ENCODE data around the gene KCNMB1. TPM values are rescaled to one million over a fixed set of nuclear protein-coding genes. Genes with fewer than 3 reads are reported as not detected.

KCNMB1 gene
- total and polyA plus RNA-seq, 2 donors (not counting 1 experiment from before 2014, with no cell fraction given): not detected

DNA sequence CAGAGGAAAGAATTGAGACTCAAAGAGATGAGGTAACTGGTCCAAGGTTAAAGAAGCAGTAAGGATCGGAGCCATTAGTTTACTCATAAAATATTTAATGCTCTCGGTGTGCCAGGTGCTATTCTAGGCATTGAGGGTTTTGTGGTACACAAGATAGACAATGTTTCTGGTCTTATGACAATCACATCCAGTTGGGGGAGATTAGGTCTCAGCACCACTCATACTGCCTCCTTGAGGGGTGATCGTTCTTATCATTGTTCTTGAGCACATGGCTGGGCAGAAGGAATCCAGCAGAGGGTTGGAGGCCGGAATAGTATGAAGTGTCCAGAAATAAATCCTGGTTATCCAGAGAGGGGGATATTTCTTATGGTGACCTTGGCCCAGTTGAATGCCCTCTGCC is 50.9 kb downstream of the KCNMB1 start:
- no peaks in the 10 kb centered on the region for H3K36me3 ChIP-seq (ENCODE audit: control insufficient read depth, insufficient read depth, low read length)
- no peak overlapping the region for H3K4me2 ChIP-seq (ENCODE audit: extremely low read depth, insufficient read depth, low read length)
- no peak overlapping the region for H3K9ac ChIP-seq (ENCODE audit: insufficient read depth, low read length)
- no peak for TF ChIP-seq EZH2 (IDR thresholded peaks at IDR 0.05; ENCODE audit: low read length, missing control alignments)
- no peak for TF ChIP-seq CTCF (conservative IDR thresholded peaks at IDR 0.05 in 1 of 2, IDR thresholded peaks at IDR 0.05 in 1 of 2; ENCODE audit: low read depth in 1 of 2, low read length in 2 of 2)
- H3K4me3 ChIP-seq (replicated peaks in 1 of 4; ENCODE audit: control extremely low read depth in 1 of 4, insufficient read depth in 1 of 4, low read depth in 3 of 4, low read length in 4 of 4): no peak overlapping the region
- H3K27ac ChIP-seq (ENCODE audit: insufficient read depth, low read length): no peak overlapping the region
- no peaks in the 10 kb centered on the region for H3K27me3 ChIP-seq (ENCODE audit: control insufficient read depth, insufficient read depth, low read length)
- DNase-seq (ENCODE audit: low read depth in 2 of 2): no peak
- no peaks in the 10 kb centered on the region for H4K20me1 ChIP-seq (ENCODE audit: control insufficient read depth, extremely low read depth, insufficient read depth, low read length)
- H3K79me2 ChIP-seq (ENCODE audit: control insufficient read depth, insufficient read depth, low read length): no peaks in the 10 kb centered on the region
- no peaks in the 10 kb centered on the region for H3K4me1 ChIP-seq (ENCODE audit: control insufficient read depth, extremely low read depth, insufficient read depth, low read length)
- no peak overlapping the region for H2AFZ ChIP-seq (ENCODE audit: low read length)
- no peaks in the 10 kb centered on the region for H3K9me3 ChIP-seq (ENCODE audit: control insufficient read depth, insufficient read depth, low read depth, low read length)

GRCh38 chr5:170337045-170337733 is 52.0 kb downstream of the KCNMB1 start:
- H3K79me2 ChIP-seq (ENCODE audit: control insufficient read depth, insufficient read depth, low read length): no peaks in the 10 kb centered on the region
- no peak for TF ChIP-seq EZH2 (IDR thresholded peaks at IDR 0.05; ENCODE audit: low read length, missing control alignments)
- no peak for TF ChIP-seq CTCF (conservative IDR thresholded peaks at IDR 0.05 in 1 of 2, IDR thresholded peaks at IDR 0.05 in 1 of 2; ENCODE audit: low read depth in 1 of 2, low read length in 2 of 2)
- no peaks in the 10 kb centered on the region for H4K20me1 ChIP-seq (ENCODE audit: control insufficient read depth, extremely low read depth, insufficient read depth, low read length)
- H3K36me3 ChIP-seq (ENCODE audit: control insufficient read depth, insufficient read depth, low read length): no peaks in the 10 kb centered on the region
- H3K27ac ChIP-seq (ENCODE audit: insufficient read depth, low read length): no peak overlapping the region
- H3K9ac ChIP-seq (ENCODE audit: insufficient read depth, low read length): no peak overlapping the region
- H3K4me2 ChIP-seq (ENCODE audit: extremely low read depth, insufficient read depth, low read length): no peak overlapping the region
- no peak for DNase-seq (ENCODE audit: low read depth in 2 of 2)
- H3K4me1 ChIP-seq (ENCODE audit: control insufficient read depth, extremely low read depth, insufficient read depth, low read length): no peaks in the 10 kb centered on the region
- no peak overlapping the region for H2AFZ ChIP-seq (ENCODE audit: low read length)
- no peaks in the 10 kb centered on the region for H3K9me3 ChIP-seq (ENCODE audit: control insufficient read depth, insufficient read depth, low read depth, low read length)
- H3K4me3 ChIP-seq (replicated peaks in 1 of 4; ENCODE audit: control extremely low read depth in 1 of 4, insufficient read depth in 1 of 4, low read depth in 3 of 4, low read length in 4 of 4): no peak overlapping the region
- H3K27me3 ChIP-seq (ENCODE audit: control insufficient read depth, insufficient read depth, low read length): no peaks in the 10 kb centered on the region

DNA sequence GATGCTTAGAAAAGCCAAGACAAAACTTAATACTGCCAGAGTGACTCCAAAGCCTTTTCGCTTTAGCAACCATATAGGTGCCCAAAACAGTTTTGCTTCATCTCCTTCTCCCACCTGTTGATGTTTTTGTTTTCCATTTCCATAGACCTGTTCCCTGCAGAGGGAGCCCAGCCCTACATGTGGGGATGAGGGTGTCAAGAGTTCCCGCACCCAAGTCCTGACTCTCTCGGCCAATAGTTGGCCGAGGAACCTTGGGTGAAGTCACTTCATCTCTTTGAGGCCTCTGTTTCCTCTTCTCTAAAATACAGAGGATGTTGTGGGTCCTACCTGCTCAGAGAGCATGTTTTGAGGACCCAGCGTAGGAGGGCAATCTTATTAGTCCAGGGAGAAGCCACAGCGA is 53.1 kb downstream of the KCNMB1 start:
- Histone ChIP-seq H4K20me1 (ENCODE audit: control insufficient read depth, extremely low read depth, insufficient read depth, low read length) (no peaks in the 10 kb centered on the region), H3K4me1 (ENCODE audit: control insufficient read depth, extremely low read depth, insufficient read depth, low read length) (no peaks in the 10 kb centered on the region), H3K9ac (ENCODE audit: insufficient read depth, low read length) (no peak overlapping the region), H3K79me2 (ENCODE audit: control insufficient read depth, insufficient read depth, low read length) (no peaks in the 10 kb centered on the region), H3K27ac (ENCODE audit: insufficient read depth, low read length) (no peak overlapping the region), H2AFZ (ENCODE audit: low read length) (no peak overlapping the region), H3K27me3 (ENCODE audit: control insufficient read depth, insufficient read depth, low read length) (no peaks in the 10 kb centered on the region), H3K4me2 (ENCODE audit: extremely low read depth, insufficient read depth, low read length) (no peak overlapping the region), H3K4me3 (replicated peaks in 1 of 4; ENCODE audit: control extremely low read depth in 1 of 4, insufficient read depth in 1 of 4, low read depth in 3 of 4, low read length in 4 of 4) (no peak overlapping the region), H3K9me3 (ENCODE audit: control insufficient read depth, insufficient read depth, low read depth, low read length) (no peaks in the 10 kb centered on the region), H3K36me3 (ENCODE audit: control insufficient read depth, insufficient read depth, low read length) (no peaks in the 10 kb centered on the region)
- no peak for TF ChIP-seq CTCF (conservative IDR thresholded peaks at IDR 0.05 in 1 of 2, IDR thresholded peaks at IDR 0.05 in 1 of 2; ENCODE audit: low read depth in 1 of 2, low read length in 2 of 2)
- TF ChIP-seq EZH2 (IDR thresholded peaks at IDR 0.05; ENCODE audit: low read length, missing control alignments): no peak
- DNase-seq (ENCODE audit: low read depth in 2 of 2): no peak
